ENCODE results near the gene POLE2.
"Not testable (repeated sequence)": the region's sequence is repeated elsewhere in the genome, so short reads cannot be mapped to it uniquely, and the experiment has no call there.

Gene POLE2

DNA sequence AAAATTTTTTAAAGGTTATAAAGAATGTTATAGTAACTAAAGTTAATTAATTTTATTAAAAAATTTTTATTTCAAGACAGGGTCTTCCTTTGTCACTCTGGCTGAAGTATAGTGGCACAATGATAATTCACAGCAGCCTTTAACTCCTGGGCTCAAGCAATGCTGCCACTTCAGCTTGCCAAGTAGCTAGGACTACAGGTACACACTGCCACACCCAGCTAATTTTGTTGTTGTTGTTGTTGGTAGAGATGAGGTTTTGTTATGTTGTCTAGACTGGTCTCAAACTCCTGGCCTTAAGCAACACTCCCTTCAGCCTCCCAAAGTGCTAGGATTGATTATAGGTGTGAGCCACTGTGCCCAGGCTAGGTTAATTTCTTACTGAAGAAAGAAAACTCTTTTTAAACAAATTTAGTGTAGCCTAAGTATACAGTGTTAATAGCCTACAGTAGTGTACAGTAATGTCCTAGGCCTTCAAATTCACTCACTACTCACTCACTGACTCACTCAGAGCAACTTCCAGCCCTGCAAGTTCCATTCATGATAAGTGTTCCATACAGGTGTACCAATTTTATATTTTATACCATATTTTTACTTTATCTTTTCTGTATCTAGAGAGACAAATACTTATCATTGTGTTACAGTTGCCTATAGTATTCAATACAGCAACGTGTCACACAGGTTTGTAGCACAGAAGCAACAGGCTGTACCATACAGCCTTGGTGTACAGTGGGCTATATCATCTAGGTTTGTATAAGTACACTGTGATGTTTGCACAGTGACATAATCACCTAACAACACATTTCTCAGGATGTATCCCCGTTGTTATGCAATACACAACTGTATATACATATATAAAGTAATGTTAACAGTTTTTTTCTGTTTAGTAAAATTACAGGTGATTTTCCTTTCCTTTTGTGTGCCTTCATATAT, 28.2 kb downstream of the POLE2 start:
- DNase-seq (ENCODE audit: low spot score), result no peak

DNA sequence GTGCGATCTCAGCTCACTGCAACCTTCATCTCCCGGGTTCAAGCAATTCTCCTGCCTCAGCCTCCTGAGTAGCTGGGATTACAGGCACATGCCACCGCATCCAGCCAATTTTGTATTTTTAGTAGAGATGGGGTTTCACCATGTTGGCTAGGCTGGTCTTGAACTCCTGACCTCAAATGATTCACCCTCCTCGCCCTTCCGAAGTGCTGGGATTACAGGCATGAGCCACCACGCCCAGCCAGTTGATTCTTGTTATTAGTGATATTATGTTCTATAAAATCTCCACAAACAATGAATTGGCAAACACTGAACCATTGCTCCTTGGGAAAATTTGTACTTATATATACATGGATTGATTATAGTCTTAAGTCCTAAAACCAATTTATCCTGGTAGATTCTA, 30.5 kb downstream of the POLE2 start:
- DNase-seq (ENCODE audit: low spot score), result not testable (repeated sequence)

DNA sequence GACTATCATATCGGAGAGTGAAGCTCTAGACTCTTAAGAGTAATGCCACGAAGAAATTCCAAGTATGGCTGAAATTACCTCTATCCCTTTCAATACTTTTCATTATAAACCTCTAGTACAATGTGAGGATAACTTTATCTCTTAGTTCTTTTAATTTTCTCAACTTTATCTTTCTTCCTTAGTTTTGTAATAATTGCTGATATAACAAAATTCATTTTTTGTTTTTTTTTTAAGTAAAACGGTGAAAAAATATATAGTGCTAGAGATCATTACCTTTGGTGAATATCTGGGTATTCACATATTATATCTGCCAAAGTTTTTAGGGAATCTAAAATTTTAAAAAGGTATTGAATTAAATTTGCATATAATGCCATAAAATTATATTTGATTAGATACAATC, 33.5 kb downstream of the POLE2 start:
- DNase-seq (ENCODE audit: low spot score), result no peak

DNA sequence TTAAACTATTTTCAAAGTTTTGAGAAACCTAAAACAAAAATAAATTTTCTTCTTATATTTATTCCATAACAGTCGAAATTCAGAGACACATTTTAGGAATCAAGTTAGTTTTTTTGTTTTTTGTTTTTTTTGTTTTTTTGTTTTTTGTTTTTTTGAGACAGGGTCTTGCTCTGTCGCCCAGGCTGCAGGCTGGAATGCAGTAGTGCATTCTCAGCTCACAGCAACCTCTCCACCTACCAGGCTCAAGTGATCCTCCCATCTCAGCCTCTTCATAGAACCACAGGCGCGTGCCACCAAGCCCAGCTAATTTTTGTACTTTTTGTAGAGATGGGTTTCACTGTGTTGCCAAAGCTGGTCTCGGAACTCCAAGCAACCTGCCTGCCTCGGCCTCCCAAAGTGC, 34.5 kb downstream of the POLE2 start:
- no peak for DNase-seq (ENCODE audit: low spot score)

DNA sequence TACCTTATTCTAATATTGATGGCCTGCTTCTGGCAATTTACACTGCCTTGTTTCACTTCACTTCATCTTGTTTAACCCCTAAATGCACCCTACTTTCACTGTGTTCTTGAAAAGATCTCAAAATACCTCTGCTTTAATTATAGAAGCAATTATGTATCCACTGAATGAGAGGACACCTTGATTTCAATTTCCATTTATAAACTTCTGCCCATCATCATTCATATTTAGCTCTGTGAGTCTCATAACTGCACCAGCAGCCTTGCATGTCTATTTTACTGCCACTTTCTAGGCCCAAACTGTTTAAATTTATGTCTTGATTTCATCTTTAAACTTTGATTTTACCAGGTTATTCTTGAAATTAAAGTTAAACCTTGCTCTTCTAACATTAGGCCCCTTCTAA, 45.9 kb downstream of the POLE2 start:
- DNase-seq (ENCODE audit: low spot score), result no peak

DNA sequence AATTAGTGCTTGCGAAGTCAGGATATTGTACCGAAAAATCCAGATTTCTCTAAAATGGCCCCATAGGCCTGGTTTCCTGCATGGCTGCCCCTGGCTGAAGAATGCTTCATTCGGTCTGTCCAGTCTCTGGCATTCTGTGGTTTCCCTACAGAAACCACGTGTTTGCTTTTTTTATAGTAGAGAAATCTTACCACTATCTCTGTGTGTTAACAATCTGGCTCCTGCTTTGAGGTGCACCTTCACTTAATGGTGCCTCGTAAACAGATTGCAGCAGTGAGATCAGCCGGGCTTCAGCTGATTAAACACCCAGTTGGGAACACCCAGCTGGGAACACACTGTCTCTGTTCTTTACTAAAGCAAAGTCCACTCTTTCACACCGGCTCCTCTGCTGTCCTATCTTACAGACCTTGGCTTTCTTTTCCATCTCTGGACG, 46.3 kb downstream of the POLE2 start:
- peak; percentile 57 for DNase-seq (ENCODE audit: low spot score)

DNA sequence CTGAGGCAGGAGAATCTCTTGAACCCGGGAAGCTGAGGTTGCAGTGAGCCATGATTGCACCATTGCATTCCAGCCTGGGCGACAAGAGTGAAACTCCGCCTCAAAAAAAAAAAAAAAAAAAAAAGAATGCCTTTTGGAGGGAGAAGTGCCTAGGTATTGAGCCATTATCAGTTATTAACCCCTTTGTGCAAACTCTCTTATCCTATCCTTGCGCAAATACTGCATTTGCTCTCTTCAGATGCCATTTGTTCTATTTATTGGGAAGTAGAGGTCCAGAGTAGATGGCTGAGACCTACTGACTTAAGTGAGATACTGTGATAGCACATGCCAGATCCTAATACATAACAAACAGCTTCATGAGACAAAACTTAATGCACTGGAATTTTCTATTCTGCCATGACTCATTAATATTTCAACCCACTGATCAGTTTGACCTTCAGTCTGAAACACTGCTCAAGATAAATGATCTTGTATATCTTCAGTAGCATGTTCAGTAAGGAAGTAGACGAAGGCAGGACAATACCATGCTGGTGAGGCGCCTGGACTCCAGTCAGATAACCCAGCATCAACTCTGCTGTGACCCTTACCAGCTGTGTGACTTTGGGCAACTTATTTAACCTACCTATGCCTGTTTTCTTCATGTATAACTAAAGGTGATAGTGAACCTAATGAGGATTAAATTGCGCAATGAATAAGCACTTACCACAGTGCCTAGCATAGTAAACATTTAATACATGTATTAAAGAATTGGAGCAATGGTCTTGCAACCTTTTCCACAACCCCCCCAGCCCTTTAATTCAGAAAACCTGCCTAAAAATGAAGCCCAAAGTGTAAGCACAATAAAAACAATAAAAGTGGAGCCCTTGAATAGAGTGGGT, 47.2 kb downstream of the POLE2 start:
- DNase-seq (ENCODE audit: low spot score), result no peak

DNA sequence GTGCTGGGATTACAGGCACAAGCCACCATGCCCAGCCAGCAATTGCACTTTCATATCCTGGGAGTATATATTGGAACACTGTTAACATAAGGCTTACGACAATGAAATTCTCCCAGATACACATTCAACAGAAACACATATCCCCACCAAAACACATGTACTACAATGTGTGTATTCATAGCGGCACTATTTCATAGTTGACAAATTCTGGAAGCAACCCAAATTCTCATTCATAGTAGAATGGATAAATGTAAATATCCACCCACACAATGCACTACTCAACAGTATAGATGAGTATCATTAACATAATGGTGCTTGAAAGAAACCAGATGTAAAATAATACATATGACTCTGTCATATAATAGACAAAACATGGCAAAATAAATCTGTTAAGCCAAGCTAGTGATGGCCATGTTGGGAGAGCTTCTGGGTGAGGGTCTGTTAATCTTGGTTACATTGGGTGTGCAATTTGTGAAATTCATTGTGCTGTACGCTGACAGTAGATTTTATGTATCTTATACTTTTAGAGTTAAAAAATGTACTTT, 50.4 kb downstream of the POLE2 start:
- DNase-seq (ENCODE audit: low spot score), result no peak

DNA sequence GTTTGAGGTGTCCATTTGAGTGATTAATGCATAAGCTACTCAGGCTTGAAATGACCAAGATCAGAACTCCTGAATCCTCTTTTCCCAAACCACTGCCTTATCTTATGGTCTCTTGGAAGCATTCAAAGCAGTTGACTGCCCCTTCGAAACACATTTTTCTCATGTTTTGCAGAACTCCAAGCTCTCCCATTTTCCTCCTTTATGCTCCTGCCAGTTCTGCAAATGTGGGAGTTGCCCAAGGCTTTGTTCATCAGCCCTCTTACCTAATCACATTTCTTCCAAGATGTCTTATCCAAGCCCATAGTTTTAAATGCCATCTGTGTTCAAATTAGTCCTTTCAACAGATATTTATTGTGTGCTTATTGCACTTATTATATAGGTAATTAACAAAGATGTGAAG, 51.1 kb downstream of the POLE2 start:
- no peak for DNase-seq (ENCODE audit: low spot score)

DNA sequence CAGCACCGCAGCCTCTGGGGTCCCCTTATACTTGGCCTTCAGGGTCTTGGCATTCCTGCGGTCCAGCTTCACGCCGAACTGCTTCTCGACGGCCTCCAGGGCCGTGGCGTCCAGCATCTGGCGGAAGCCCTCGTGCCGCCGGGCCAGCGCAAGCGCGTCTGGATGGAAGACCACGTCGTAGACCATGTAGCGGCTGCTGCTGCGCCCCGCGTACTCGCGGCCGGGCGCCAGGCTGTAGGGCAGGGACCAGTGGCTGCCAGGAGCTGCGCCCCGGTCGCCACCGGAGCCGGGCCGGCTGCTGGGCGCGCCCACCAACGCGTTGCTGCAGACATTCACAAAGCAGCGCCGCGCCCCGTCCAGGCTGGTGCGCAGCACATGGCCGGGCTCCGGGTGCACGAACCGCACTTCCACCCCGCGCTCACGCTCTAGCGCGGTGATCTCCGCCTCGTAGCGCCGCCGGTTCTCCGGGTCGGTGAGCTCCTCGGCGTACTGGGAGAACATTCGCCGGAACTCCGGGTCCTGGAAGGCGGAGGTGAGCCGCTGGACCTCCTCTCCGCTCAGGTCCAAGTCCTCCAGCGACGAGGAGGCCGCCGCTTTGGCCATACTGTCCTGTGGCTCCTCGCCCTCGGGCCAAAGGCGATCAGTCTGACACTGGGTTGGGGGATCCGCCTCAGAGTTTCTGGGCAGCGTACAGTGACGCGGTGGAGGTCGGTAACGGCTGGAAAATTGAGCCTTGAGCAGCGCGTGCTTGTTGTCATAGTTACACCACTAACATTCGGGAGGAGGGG, 53.3 kb downstream of the POLE2 start, which contains the start of gene DNAAF2:
TSS of gene DNAAF2 (minus strand) at position 698 of the 788 bp plus-strand sequence. CDS start at position 603, 95 bp downstream.
- peak; percentile 64 for DNase-seq (ENCODE audit: low spot score)

DNA sequence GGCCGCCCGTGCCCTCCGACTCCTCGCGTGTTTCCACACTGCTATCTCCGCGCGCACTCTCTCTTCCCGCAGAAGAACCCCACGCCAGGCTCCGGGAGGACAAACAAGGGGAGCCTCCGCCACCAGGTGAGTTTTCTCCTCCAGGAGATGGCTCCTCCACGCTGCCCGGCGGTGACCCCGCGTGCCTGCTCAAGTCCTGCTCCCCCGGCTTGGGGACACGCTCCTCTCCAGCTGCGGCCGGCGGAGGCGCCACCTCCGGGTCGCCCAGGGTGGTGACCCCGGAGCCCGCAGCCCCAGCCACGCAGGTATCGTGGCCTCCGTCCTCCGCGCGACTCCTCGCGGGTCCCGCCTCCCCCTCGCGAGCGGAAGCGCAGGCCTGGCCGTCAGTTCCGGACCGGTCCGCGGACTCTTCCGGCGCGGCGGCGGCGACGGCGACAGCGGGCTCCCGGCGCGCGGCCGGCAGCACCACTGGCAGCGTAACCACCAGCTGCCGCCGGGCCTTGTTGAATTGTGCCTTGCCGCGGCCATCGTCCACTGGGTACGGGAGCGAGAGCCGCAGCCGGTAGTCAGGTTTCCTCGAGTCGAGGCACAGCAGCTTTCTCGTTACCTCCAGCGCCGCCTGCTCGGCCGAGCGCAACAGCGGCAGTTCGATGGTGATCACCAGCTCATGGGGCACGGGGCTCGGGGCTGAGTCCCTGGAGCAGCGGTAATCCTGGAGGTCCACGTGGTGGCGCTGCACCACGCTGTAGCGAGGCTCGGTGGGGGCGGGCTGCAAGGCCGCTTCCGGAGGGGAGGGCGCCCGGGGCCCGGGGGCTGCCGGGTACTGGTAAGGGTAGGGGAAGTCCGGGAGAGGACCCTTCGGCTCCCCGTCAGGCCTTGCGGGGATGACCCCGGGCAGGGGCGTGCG, 54.1 kb downstream of the POLE2 start:
- peak; percentile 93 for DNase-seq (ENCODE audit: low spot score)

DNA sequence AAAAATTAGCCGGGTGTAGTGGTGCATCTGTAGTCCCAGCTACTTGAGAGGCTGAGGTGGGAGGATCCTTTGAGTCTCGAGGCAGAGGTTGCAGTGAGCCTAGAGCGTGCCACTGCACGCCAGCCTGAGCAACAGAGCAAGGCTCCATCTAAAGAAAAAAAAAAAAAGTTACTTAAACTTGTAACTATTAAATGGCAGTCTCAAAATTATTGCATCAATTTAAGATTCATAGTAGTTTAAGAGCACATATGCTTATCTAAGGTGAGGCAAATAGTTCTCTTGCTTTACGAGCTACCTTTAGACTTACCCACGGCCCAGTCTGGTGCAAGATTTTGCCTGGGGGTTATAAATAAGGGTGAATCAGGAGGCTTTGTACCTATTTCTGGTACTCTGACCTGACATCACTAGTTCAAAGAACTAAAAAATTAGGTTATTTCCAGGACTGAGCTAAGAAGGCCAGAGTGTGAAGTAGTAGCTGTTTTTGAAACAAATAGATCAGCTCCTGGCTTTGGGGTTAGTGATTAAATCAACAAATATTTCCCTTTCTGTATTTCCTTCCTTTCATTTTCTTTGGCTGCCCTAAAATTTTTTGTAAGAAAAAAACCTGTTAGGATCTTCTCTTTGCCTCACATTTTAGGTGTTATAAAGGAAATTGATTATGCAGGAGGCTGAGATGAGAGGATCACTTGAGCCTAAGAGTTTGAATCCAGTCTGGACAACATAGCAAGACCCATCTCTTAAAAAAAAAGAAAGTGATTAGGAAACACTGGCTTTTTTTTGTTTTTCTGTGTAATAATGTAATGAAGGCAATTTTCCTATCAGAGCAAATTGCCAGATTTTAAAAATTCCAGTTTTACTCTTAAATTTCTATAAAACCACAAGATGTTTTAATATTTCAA, 63.8 kb downstream of the POLE2 start:
- no peak for DNase-seq (ENCODE audit: low spot score)

DNA sequence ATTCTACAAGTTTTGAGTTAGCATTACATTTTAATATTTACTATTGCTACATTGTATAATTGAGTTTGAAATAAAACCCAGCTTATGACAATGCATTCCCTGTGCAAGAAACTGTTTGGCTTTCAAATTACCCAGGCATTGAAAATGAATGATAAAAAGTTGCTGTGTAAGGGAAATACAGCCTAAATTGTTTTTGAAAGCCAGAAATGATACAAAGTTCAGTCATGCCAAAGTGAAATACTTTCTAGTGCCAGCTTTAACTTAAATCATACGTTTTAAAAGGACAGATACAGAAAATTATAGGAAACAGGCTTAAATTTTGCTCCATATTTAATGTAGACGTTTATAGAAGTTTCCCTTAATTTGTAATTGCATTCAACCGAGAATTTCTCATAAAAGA, 64.6 kb downstream of the POLE2 start:
- no peak for DNase-seq (ENCODE audit: low spot score)

DNA sequence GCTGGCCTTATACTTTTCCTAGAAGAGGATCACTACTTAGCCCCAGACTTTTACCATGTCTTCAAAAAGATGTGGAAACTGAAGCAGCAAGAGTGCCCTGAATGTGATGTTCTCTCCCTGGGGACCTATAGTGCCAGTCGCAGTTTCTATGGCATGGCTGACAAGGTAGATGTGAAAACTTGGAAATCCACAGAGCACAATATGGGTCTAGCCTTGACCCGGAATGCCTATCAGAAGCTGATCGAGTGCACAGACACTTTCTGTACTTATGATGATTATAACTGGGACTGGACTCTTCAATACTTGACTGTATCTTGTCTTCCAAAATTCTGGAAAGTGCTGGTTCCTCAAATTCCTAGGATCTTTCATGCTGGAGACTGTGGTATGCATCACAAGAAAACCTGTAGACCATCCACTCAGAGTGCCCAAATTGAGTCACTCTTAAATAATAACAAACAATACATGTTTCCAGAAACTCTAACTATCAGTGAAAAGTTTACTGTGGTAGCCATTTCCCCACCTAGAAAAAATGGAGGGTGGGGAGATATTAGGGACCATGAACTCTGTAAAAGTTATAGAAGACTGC, 65.9 kb downstream of the POLE2 start:
- DNase-seq (ENCODE audit: low spot score), result no peak

DNA sequence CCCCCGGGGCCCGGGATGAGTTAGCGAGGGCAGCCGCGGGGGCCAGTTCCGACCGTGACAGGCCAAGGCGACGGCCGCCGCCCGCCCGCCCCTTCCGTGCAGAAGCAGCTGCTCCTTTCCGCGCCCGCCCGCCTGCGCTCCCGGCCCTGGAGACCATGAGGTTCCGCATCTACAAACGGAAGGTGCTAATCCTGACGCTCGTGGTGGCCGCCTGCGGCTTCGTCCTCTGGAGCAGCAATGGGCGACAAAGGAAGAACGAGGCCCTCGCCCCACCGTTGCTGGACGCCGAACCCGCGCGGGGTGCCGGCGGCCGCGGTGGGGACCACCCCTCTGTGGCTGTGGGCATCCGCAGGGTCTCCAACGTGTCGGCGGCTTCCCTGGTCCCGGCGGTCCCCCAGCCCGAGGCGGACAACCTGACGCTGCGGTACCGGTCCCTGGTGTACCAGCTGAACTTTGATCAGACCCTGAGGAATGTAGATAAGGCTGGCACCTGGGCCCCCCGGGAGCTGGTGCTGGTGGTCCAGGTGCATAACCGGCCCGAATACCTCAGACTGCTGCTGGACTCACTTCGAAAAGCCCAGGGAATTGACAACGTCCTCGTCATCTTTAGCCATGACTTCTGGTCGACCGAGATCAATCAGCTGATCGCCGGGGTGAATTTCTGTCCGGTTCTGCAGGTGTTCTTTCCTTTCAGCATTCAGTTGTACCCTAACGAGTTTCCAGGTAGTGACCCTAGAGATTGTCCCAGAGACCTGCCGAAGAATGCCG, 66.7 kb downstream of the POLE2 start:
- DNase-seq (ENCODE audit: low spot score), result peak; percentile 65

DNA sequence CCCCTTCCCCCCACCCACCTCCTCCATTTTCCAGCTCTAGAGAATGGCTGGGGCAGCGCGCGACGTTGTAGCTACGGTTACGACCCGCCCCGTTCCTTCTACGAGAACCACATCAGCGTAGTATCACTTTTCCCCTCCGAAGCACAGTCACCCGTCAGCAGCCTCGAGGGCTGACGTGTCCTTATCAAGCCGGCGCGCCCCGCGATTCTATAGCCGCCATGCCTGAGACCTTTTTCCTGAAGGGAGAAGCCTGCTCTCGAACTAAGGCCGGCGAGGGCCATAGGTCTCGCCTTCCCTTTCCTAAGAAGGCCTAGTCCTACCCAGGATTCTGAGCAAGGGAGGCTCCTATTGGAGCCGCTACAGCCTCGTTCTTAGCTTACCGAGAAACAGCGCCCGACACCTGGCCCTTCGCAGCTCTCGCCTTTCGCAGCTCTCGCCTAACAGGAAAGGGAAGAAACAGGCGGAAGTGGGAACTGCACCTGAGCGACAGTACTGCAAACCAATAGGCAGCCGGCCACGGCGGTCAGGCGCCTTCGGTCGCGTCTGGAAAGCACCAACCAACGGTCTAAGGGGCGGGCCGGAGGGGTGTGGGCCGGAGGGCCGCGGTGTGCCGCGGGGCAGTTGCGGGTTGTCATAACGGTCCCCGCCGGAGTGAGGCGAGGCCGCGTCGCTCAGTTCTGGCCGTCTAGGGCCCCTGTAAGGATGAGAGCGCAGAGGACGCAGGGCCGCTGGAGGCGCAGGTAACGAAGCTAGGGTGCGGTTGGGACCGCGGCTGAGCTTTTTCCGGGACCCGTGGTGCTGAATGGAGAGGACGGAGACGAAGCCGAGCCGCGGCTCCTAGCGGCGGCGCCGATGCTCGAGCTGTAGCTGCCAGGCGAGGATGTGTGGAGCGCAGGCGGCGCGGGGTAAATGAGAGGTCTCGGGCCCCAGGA, 67.6 kb downstream of the POLE2 start, which contains the start of the genes MGAT2 and RPL36AL:
TSS of gene MGAT2 (plus strand) at position 618 of the 932 bp plus-strand sequence. CDS start 470 bp downstream, outside the sequence.
TSS of gene RPL36AL (minus strand) at position 445 of the 932 bp plus-strand sequence. CDS start 1,522 bp downstream, outside the sequence.
- peak; percentile 97 for DNase-seq (ENCODE audit: low spot score)

DNA sequence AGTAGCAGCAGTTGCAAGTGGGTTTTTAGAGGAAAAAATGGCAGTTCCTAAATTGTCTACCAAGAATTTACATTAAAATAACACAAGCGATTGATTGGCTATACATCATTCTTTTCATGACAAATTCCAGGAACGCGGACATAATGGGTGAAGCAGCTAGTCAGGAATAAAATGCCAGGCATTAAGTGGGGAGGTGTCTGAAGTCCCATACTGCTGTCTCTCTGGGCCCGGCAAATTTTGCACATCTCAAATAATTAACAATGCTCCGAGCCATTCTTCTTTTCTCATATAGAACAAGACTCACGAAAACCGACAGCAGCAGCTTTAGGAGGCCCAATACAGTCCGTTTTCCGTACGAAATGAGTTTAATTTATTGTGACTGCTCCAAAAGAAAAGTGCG, 68.3 kb downstream of the POLE2 start:
- no peak for DNase-seq (ENCODE audit: low spot score)
